Measurements from ENCODE around the gene BOLA1. TPM values are rescaled to one million over a fixed set of nuclear protein-coding genes. Genes with fewer than 3 reads are reported as not detected.

BOLA1 gene
- total and polyA plus RNA-seq, 2 of the 13 experiments (the other 11 are each of a cell fraction or from before 2014, with no cell fraction given) = 3.2 to 4.2 TPM

- no peak for TF ChIP-seq LRRFIP1 (CRISPR knock-in tag; conservative IDR thresholded peaks at IDR 0.05)
- no peak for TF ChIP-seq ZFP36 (IDR thresholded peaks at IDR 0.05; ENCODE audit: borderline replicate concordance, low read depth, low read length, partially characterized antibody)
- TF ChIP-seq THAP11 (CRISPR knock-in tag; IDR thresholded peaks at IDR 0.05) = peak; percentile 100
- TF ChIP-seq KAT8 (CRISPR knock-in tag; IDR thresholded peaks at IDR 0.05) = peak; percentile 80
- TF ChIP-seq ZNF451 (CRISPR knock-in tag; IDR thresholded peaks at IDR 0.05) = no peak
- TF ChIP-seq GATAD2A (CRISPR knock-in tag; IDR thresholded peaks at IDR 0.05) = peak; percentile 18; the same call in 1 of the 2 replicates
- peak; percentile 15; the same call in 1 of the 2 replicates for TF ChIP-seq FOSL2 (CRISPR knock-in tag; IDR thresholded peaks at IDR 0.05)
- TF ChIP-seq ELF1 (CRISPR knock-in tag; IDR thresholded peaks at IDR 0.05) = peak; percentile 80
- peak; percentile 29; the same call in 1 of the 2 replicates for TF ChIP-seq KMT2B (CRISPR knock-in tag; IDR thresholded peaks at IDR 0.05)
- no peak for TF ChIP-seq ZNF354B (CRISPR knock-in tag; IDR thresholded peaks at IDR 0.05)
- TF ChIP-seq ZNF17 (CRISPR knock-in tag; IDR thresholded peaks at IDR 0.05) = no peak
- TF ChIP-seq ARNT2 (CRISPR knock-in tag; IDR thresholded peaks at IDR 0.05; ENCODE audit: low read depth) = 0 out of 2 replicates have a peak, but pooled peaks have one; percentile 53
- peak; percentile 66 for TF ChIP-seq YEATS2 (CRISPR knock-in tag; IDR thresholded peaks at IDR 0.05; ENCODE audit: borderline replicate concordance)
- 0 out of 2 replicates have a peak, but pooled peaks have one; percentile 41 for TF ChIP-seq ZNF772 (CRISPR knock-in tag; IDR thresholded peaks at IDR 0.05)
- TF ChIP-seq RNF219 (CRISPR knock-in tag; IDR thresholded peaks at IDR 0.05) = no peak
- no peak for TF ChIP-seq ZBTB1 (CRISPR knock-in tag; IDR thresholded peaks at IDR 0.05; ENCODE audit: borderline replicate concordance)
- peak; percentile 97 for TF ChIP-seq HCFC1 (IDR thresholded peaks at IDR 0.05; ENCODE audit: low read depth, low read length)
- no peak for TF ChIP-seq MZF1 (CRISPR knock-in tag; IDR thresholded peaks at IDR 0.05; ENCODE audit: borderline replicate concordance)
- TF ChIP-seq TAF1 (CRISPR knock-in tag; IDR thresholded peaks at IDR 0.05) = peak; percentile 54; the same call in 1 of the 2 replicates
- TF ChIP-seq NONO (IDR thresholded peaks at IDR 0.05) = no peak
- TF ChIP-seq NONO (CRISPR knock-in tag; conservative IDR thresholded peaks at IDR 0.05) = peak; percentile 74
- 0 out of 2 replicates have a peak, but pooled peaks have one; percentile 43 for TF ChIP-seq BATF2 (CRISPR knock-in tag; IDR thresholded peaks at IDR 0.05)
- TF ChIP-seq ZNF670 (CRISPR knock-in tag; IDR thresholded peaks at IDR 0.05; ENCODE audit: borderline replicate concordance) = peak; percentile 72; the same call in 1 of the 2 replicates
- no peak for TF ChIP-seq TRAFD1 (CRISPR knock-in tag; IDR thresholded peaks at IDR 0.05; ENCODE audit: borderline replicate concordance)
These were observed at the start of gene BOLA1 (continued) for GRCh38 chr1:149899460-149900284.

Data from HepG2 (cell line).